Trophoblast cell (in vitro differentiated cells and primary cell): Measurements from ENCODE around the gene ELOVL6.

ENCODE experiments used
- DNase-seq, 2 donors: peaks; one replicate each; pipeline ENCODE4 v3.0.0-alpha.2; 2016
- H2AFZ ChIP-seq: 2 replicates; pipeline ENCODE4 v1.6.1; 2013; ENCODE audit warnings: low read length, moderate library complexity, mild to moderate bottlenecking; ENCODE audit not compliant: insufficient read depth, poor library complexity
- H2AK5ac ChIP-seq: 2 replicates; pipeline ENCODE4 v1.6.1; 2013; ENCODE audit warnings: mild to moderate bottlenecking, low read length
- H2BK120ac ChIP-seq: 2 replicates; pipeline ENCODE4 v1.6.1; 2013; ENCODE audit warnings: low read length, mild to moderate bottlenecking, moderate library complexity; ENCODE audit not compliant: insufficient read depth, poor library complexity
- H2BK12ac ChIP-seq: 2 replicates; pipeline ENCODE4 v1.6.1; 2013; ENCODE audit warnings: mild to moderate bottlenecking, low read length, moderate library complexity
- H2BK5ac ChIP-seq: 2 replicates; pipeline ENCODE4 v1.6.1; 2013; ENCODE audit warnings: low read length, low read depth, moderate library complexity, mild to moderate bottlenecking; ENCODE audit not compliant: poor library complexity
- H3K14ac ChIP-seq: 2 replicates; pipeline ENCODE4 v1.6.1; 2013; ENCODE audit warnings: mild to moderate bottlenecking, low read length
- H3K18ac ChIP-seq: 2 replicates; pipeline ENCODE4 v1.6.1; 2013; ENCODE audit warnings: mild to moderate bottlenecking, low read length
- H3K23ac ChIP-seq: 2 replicates; pipeline ENCODE4 v1.6.1; 2013; ENCODE audit warnings: low read length
- H3K27ac ChIP-seq: 2 replicates; pipeline ENCODE4 v1.5.1; 2013; ENCODE audit warnings: low read depth, mild to moderate bottlenecking, inconsistent platforms, low read length, moderate library complexity
- H3K27me3 ChIP-seq: 2 replicates; pipeline ENCODE4 v1.6.1; 2013; ENCODE audit warnings: inconsistent platforms, mild to moderate bottlenecking, low read length, moderate library complexity; ENCODE audit not compliant: insufficient read depth
- H3K36me3 ChIP-seq, 2 experiments: 1 replicate in 1 of 2; 2 replicates in 1 of 2; pipeline ENCODE4 v1.6.1; 2013; ENCODE audit warnings: low read length in 2 of 2, mild to moderate bottlenecking in 2 of 2, moderate library complexity in 1 of 2; ENCODE audit not compliant: insufficient read depth in 2 of 2, control insufficient read depth in 1 of 2
- H3K4ac ChIP-seq: 2 replicates; pipeline ENCODE4 v1.6.1; 2013; ENCODE audit warnings: low read depth, mild to moderate bottlenecking, low read length, moderate library complexity
- H3K4me1 ChIP-seq, 2 experiments: 1 replicate in 1 of 2; 2 replicates in 1 of 2; pipeline ENCODE4 v1.6.1; 2013; ENCODE audit warnings: low read length in 2 of 2, mild to moderate bottlenecking in 2 of 2, moderate library complexity in 1 of 2; ENCODE audit not compliant: insufficient read depth in 2 of 2, control insufficient read depth in 1 of 2
- H3K4me2 ChIP-seq: 2 replicates; pipeline ENCODE4 v1.6.1; 2013; ENCODE audit warnings: inconsistent platforms, mild to moderate bottlenecking, low read length, moderate library complexity
- H3K4me3 ChIP-seq: 2 replicates; pipeline ENCODE4 v1.5.1; 2013; ENCODE audit warnings: mild to moderate bottlenecking, low read depth, low read length, inconsistent platforms
- H3K79me1 ChIP-seq: one replicate; pipeline ENCODE4 v1.6.1; 2013; ENCODE audit warnings: low read length
- H3K79me2 ChIP-seq: 2 replicates; pipeline ENCODE4 v1.6.1; 2013; ENCODE audit warnings: low read length, mild to moderate bottlenecking; ENCODE audit not compliant: control insufficient read depth, insufficient read depth, poor library complexity
- H3K9ac ChIP-seq: 2 replicates; pipeline ENCODE4 v1.6.1; 2013; ENCODE audit warnings: mild to moderate bottlenecking, low read length
- H3K9me3 ChIP-seq: 2 replicates; pipeline ENCODE4 v1.6.1; 2013; ENCODE audit warnings: low read depth, mild to moderate bottlenecking, control low read depth, inconsistent platforms, low read length; ENCODE audit not compliant: insufficient read depth
- H4K12ac ChIP-seq: 2 replicates; pipeline ENCODE4 v1.6.1; 2013; ENCODE audit warnings: low read depth, mild to moderate bottlenecking, low read length, moderate library complexity
- H4K8ac ChIP-seq: 2 replicates; pipeline ENCODE4 v1.6.1; 2013; ENCODE audit warnings: low read depth, mild to moderate bottlenecking, low read length, moderate library complexity
- H4K91ac ChIP-seq: one replicate; pipeline ENCODE4 v1.6.1; 2013; ENCODE audit warnings: low read depth, mild to moderate bottlenecking, low read length, moderate library complexity
- WGBS: extraction: QIAGEN DNeasy Blood & Tissue Kit; methylation state at CpG from one replicate; pipeline ENCODE4 v1.1.7; 2013; ENCODE audit warnings: missing lambda C conversion rate; ENCODE audit not compliant: insufficient read length, insufficient coverage; ENCODE audit errors: extremely low coverage; 5-methylcytosine and 5-hydroxymethylcytosine counted together

Gene ELOVL6

DNA sequence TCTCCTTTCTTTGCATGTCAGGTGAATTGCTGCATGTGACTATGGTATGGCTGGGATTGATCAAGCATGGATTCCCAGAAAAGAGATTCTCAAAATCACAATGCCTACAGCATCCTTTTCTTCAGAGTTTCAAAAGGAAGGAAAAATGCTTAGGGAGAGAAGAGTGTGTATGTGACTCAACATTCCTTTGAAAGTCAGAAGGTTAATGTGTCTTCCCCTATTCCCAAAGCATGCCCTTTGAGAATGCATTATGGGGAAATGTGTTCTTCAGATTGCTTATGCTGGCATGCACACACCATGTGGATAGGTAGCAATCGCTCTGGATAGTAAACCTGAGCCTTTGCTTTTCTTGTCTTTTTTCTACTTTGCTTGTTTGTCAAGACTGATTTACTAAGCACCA lies 78.5 kb downstream of the ELOVL6 start:
- no peak overlapping the region for H2BK5ac ChIP-seq
- peak; percentile 71 to 94 for DNase-seq
- H3K4me3 ChIP-seq = no peak overlapping the region
- H4K91ac ChIP-seq = no peak overlapping the region
- no peak overlapping the region for H4K12ac ChIP-seq
- peak overlapping the region; percentile 33 for H3K4me2 ChIP-seq
- H2BK120ac ChIP-seq = peak overlapping the region; percentile 43
- no peak overlapping the region for H2BK12ac ChIP-seq
- no peak overlapping the region for H2AK5ac ChIP-seq
- H3K14ac ChIP-seq = no peak overlapping the region
- H3K18ac ChIP-seq = no peak overlapping the region
- H3K23ac ChIP-seq = no peak overlapping the region
- H3K9ac ChIP-seq = no peak overlapping the region
- H3K27me3 ChIP-seq = no peaks in the 10 kb centered on the region
- peaks cover 3 to 10% of the 10 kb centered on the region in 2 experiments for H3K4me1 ChIP-seq
- no peaks in the 10 kb centered on the region for H3K9me3 ChIP-seq
- no peak overlapping the region for H4K8ac ChIP-seq
- WGBS = no CpG with 5 or more reads among the region's 1 CpG
- H3K4ac ChIP-seq = no peak overlapping the region
- H2AFZ ChIP-seq = no peak overlapping the region
- peaks cover 5% of the 10 kb centered on the region for H3K79me1 ChIP-seq
- no peaks in the 10 kb centered on the region for H3K36me3 ChIP-seq
- H3K27ac ChIP-seq = peak overlapping the region; percentile 87
- no peaks in the 10 kb centered on the region for H3K79me2 ChIP-seq

DNA sequence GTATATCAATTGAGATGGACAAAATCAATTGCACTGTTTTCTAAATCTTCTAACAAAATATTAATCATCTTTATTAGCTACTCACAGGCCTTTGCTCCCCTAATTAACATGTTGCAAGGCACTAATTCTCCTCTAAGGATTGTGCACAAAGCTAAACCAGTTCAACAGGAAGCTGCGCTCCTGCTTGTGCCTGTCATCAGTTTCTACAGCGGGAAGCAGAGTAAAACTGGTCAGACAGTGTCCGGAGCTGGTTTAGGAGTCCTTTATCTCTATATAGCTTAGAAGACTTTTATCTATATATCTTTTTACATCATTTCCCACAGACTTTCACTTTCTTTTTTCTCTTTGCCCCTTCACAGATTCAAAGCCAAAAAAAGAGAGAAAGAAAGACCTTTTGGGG lies 79.1 kb downstream of the ELOVL6 start:
- no peak overlapping the region for H3K4me2 ChIP-seq
- H3K27ac ChIP-seq = peak overlapping the region; percentile 87
- H3K79me2 ChIP-seq = no peaks in the 10 kb centered on the region
- H3K4me3 ChIP-seq = no peak overlapping the region
- no peak overlapping the region for H3K14ac ChIP-seq
- no peak overlapping the region for H3K4ac ChIP-seq
- peaks cover 5% of the 10 kb centered on the region for H3K79me1 ChIP-seq
- no peak overlapping the region for H3K23ac ChIP-seq
- no CpG with 5 or more reads among the region's 3 CpGs for WGBS
- no peak overlapping the region for H4K8ac ChIP-seq
- no peak overlapping the region for H2AFZ ChIP-seq
- no peak overlapping the region for H2BK120ac ChIP-seq
- H2BK12ac ChIP-seq = no peak overlapping the region
- H2BK5ac ChIP-seq = no peak overlapping the region
- H3K36me3 ChIP-seq = no peaks in the 10 kb centered on the region
- no peak overlapping the region for H3K18ac ChIP-seq
- H4K91ac ChIP-seq = no peak overlapping the region
- peak; percentile 93 to 96 for DNase-seq
- H2AK5ac ChIP-seq = no peak overlapping the region
- peaks cover 3 to 10% of the 10 kb centered on the region in 2 experiments for H3K4me1 ChIP-seq
- no peak overlapping the region for H4K12ac ChIP-seq
- no peak overlapping the region for H3K9ac ChIP-seq
- H3K27me3 ChIP-seq = no peaks in the 10 kb centered on the region
- H3K9me3 ChIP-seq = no peaks in the 10 kb centered on the region

DNA sequence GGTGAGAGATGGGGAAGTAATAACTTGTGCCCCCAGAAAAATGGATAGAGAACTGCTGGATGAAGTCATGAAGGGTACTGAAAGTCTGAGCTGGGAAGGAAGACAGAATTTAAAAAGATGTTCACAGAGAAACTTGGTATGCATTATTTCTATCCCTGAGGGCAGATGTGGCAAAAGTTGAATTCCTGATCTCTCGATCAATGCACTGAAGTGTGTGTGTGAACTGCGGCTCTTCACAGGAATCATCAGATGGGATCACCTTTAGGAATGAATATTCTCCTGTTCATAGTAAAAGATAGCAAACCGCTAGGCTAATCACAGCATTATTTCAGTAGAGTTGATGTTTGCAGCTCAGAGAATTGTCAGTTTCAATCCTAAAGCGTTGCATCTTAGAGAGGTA lies 86.4 kb downstream of the ELOVL6 start:
- Histone ChIP-seq H2AFZ (no peak overlapping the region), H3K9me3 (no peaks in the 10 kb centered on the region), H2BK120ac (no peak overlapping the region), H3K23ac (no peak overlapping the region), H4K12ac (no peak overlapping the region), H3K18ac (no peak overlapping the region), H3K79me2 (no peaks in the 10 kb centered on the region), H3K27me3 (no peaks in the 10 kb centered on the region), H4K91ac (no peak overlapping the region), H2BK5ac (no peak overlapping the region), H3K14ac (no peak overlapping the region), H3K9ac (no peak overlapping the region), H2BK12ac (no peak overlapping the region), H3K4me2 (no peak overlapping the region), H3K4ac (no peak overlapping the region), H4K8ac (no peak overlapping the region), H3K79me1 (no peaks in the 10 kb centered on the region), H3K27ac (no peak overlapping the region), H3K4me3 (no peak overlapping the region), H3K4me1 (peaks cover 0 to 2% of the 10 kb centered on the region in 2 experiments), H3K36me3 (no peaks in the 10 kb centered on the region), H2AK5ac (no peak overlapping the region)
- DNase-seq = peak; percentile 68 to 95
- WGBS = no CpG with 5 or more reads among the region's 4 CpGs

DNA sequence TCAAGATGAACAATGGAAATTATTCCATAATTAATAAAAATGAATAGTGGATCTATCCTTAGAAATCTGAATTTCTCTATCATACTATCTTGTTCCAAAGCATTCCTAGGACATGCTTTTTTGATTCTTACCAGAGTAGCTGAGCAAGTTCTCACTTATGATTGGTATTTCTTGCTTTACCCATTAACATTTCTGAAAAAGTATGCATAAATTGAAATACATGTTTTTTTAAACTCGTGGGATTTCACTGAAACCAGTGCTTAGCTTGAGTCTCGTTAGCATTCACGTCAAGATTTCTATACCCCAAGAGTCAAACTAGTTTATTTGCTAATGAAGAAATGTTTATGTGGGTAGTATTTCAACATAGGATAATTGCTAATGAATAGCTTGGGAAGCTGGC lies 89.0 kb downstream of the ELOVL6 start:
- no peak overlapping the region for H2AFZ ChIP-seq
- no peak overlapping the region for H4K91ac ChIP-seq
- H2BK12ac ChIP-seq = no peak overlapping the region
- no peaks in the 10 kb centered on the region for H3K79me1 ChIP-seq
- no peak overlapping the region for H3K18ac ChIP-seq
- H3K4me2 ChIP-seq = no peak overlapping the region
- no peak overlapping the region for H3K4ac ChIP-seq
- H3K9ac ChIP-seq = no peak overlapping the region
- H3K23ac ChIP-seq = no peak overlapping the region
- H3K4me3 ChIP-seq = no peak overlapping the region
- WGBS = no CpG with 5 or more reads among the region's 3 CpGs
- no peak overlapping the region for H2BK120ac ChIP-seq
- no peak overlapping the region for H2AK5ac ChIP-seq
- no peaks in the 10 kb centered on the region for H3K27me3 ChIP-seq
- no peaks in the 10 kb centered on the region for H3K36me3 ChIP-seq
- H3K9me3 ChIP-seq = no peaks in the 10 kb centered on the region
- H4K8ac ChIP-seq = no peak overlapping the region
- H3K4me1 ChIP-seq = peaks cover 0 to 10% of the 10 kb centered on the region in 2 experiments
- no peak overlapping the region for H4K12ac ChIP-seq
- DNase-seq = peak in 1 of 2 donors; percentile 75
- no peak overlapping the region for H3K27ac ChIP-seq
- H3K14ac ChIP-seq = no peak overlapping the region
- H2BK5ac ChIP-seq = no peak overlapping the region
- no peaks in the 10 kb centered on the region for H3K79me2 ChIP-seq
